HCT116 (cell line): Measurements from ENCODE around the gene DAZAP1. TPM values are rescaled to one million over a fixed set of nuclear protein-coding genes. Genes with fewer than 3 reads are reported as not detected.

Experiments
- ATAC-seq: fragments of 200-7000 bp; cut with Tn5 transposase; 2 replicates; pipeline ENCODE4 v1.9.1; 2020; ENCODE audit warnings: mild to moderate bottlenecking, moderate library complexity
- BruUV-seq: library from RNA; stranded (reverse); fragments of 400-500 nt; replicated peaks from 2 replicates; lab custom pipeline; 2021; lab: Mats Ljungman, UMichigan
- CTCF ChIA-PET: fragments of 300-600 bp; sonication (Branson Sonifier 250); formaldehyde crosslinking; loops from one replicate; lab custom pipeline; 2021; ENCODE audit warnings: antibody characterized with exemption; lab: Charles Lee
- POLR2A ChIA-PET: fragments of 300-600, 350-600 bp; sonication (Branson Sonifier 250); formaldehyde crosslinking; loops from one replicate; lab custom pipeline; 2021; ENCODE audit warnings: antibody characterized with exemption; lab: Charles Lee
- RAD21 ChIA-PET, 2 experiments: fragments of 300-600 bp; sonication (Branson Sonifier 250); formaldehyde crosslinking; loops; one replicate each; lab custom pipeline; 2023; ENCODE audit warnings: low total read pairs in 2 of 2; ENCODE audit not compliant: uncharacterized antibody in 2 of 2, unreplicated experiment in 2 of 2, low non-redundant PET in 1 of 2; lab: Charles Lee
- DNase-seq: peaks from one replicate; pipeline ENCODE4 v3.0.0-alpha.2; 2010; ENCODE audit warnings: low read depth, low spot score
- H2AFZ ChIP-seq: fragments of 200-600 bp; shearing (Covaris generic), sonication (generic); 2 replicates; pipeline ENCODE4 v1.6.1; 2017; ENCODE audit warnings: low read depth, mixed run types, mixed read lengths, antibody characterized with exemption, low read length; ENCODE audit not compliant: poor library complexity, severe bottlenecking
- H3K27ac ChIP-seq: 2 replicates; pipeline ENCODE4 v1.5.1; 2012; ENCODE audit warnings: low read depth, low read length
- H3K27me3 ChIP-seq: fragments of 200-600 bp; sonication (generic); 2 replicates; pipeline ENCODE4 v1.6.1; 2016; ENCODE audit warnings: mixed run types, low read length, mixed read lengths; ENCODE audit not compliant: insufficient read depth
- H3K36me3 ChIP-seq, 2 experiments: fragments of 200-500 bp in 1 of 2; fragments of 200-600 bp in 1 of 2; sonication (Bioruptor generic) in 1 of 2; sonication (generic) in 1 of 2; 2 replicates each; pipeline versions ENCODE4 v1.5.1 to v1.6.1; 2014 to 2016; ENCODE audit warnings: low read length in 2 of 2, inconsistent platforms in 1 of 2, mixed read lengths in 1 of 2, mixed run types in 1 of 2; ENCODE audit not compliant: insufficient read depth in 2 of 2, control insufficient read depth in 1 of 2
- H3K4me1 ChIP-seq, 2 experiments: fragments of 200-600 bp in 1 of 2; sonication (generic) in 1 of 2; 2 replicates each; pipeline versions ENCODE4 v1.5.1 to v1.6.1; 2012 to 2017; ENCODE audit warnings: low read length in 2 of 2, inconsistent platforms in 1 of 2, mild to moderate bottlenecking in 1 of 2, mixed read lengths in 1 of 2, mixed run types in 1 of 2, moderate library complexity in 1 of 2; ENCODE audit not compliant: insufficient read depth in 2 of 2, control insufficient read depth in 1 of 2
- H3K4me2 ChIP-seq: fragments of 200-600 bp; sonication (generic); 2 replicates; pipeline ENCODE4 v1.6.1; 2017; ENCODE audit warnings: mixed run types, low read length, mixed read lengths
- H3K4me3 ChIP-seq, 2 experiments: fragments of 200-600 bp in 1 of 2; sonication (generic) in 1 of 2; replicated peaks in 1 of 2; 2 replicates each; pipeline ENCODE4 v1.5.1; 2011 to 2016; ENCODE audit warnings: low read length in 2 of 2, control low read depth in 1 of 2, low read depth in 1 of 2, mild to moderate bottlenecking in 1 of 2, mixed read lengths in 1 of 2, mixed run types in 1 of 2
- H3K79me2 ChIP-seq: fragments of 200-600 bp; sonication (generic); 2 replicates; pipeline ENCODE4 v1.6.1; 2017; ENCODE audit warnings: mild to moderate bottlenecking, mixed run types, low read length, moderate library complexity, mixed read lengths; ENCODE audit not compliant: insufficient read depth
- H3K9ac ChIP-seq: fragments of 200-600 bp; sonication (generic); 2 replicates; pipeline ENCODE4 v1.6.1; 2016; ENCODE audit warnings: low read length, mixed read lengths
- H3K9me2 ChIP-seq: fragments of 200-600 bp; sonication (generic), shearing (Covaris generic); 2 replicates; pipeline ENCODE4 v1.6.1; 2017; ENCODE audit warnings: mixed run types, mild to moderate bottlenecking, moderate library complexity; ENCODE audit not compliant: insufficient read depth
- H3K9me3 ChIP-seq, 2 experiments: fragments of 200-500 bp in 1 of 2; fragments of 200-600 bp in 1 of 2; sonication (Bioruptor generic) in 1 of 2; sonication (generic) in 1 of 2; 2 replicates each; pipeline ENCODE4 v1.6.1; 2014 to 2017; ENCODE audit warnings: low read length in 2 of 2, mixed read lengths in 2 of 2, inconsistent platforms in 1 of 2, low read depth in 1 of 2, mild to moderate bottlenecking in 1 of 2, mixed run types in 1 of 2, moderate library complexity in 1 of 2; ENCODE audit not compliant: control insufficient read depth in 1 of 2, insufficient read depth in 1 of 2
- H4K20me1 ChIP-seq: fragments of 200-600 bp; sonication (generic), shearing (Covaris generic); 2 replicates; pipeline ENCODE4 v1.6.1; 2017; ENCODE audit warnings: mixed run types, mild to moderate bottlenecking, moderate library complexity; ENCODE audit not compliant: insufficient read depth
- CBX3 ChIP-seq: IDR thresholded peaks from 2 replicates; pipeline ENCODE4 v1.6.1; 2012; ENCODE audit warnings: low read depth
- CTCF ChIP-seq, 3 experiments: fragments of 200-600 bp in 1 of 3; sonication (generic) in 1 of 3; IDR thresholded peaks in 2 of 3; conservative IDR thresholded peaks in 1 of 3; 2 replicates each; pipeline ENCODE4 v1.5.1; 2012 to 2017; ENCODE audit warnings: low read depth in 2 of 3, low read length in 2 of 3, antibody characterized with exemption in 1 of 3, borderline replicate concordance in 1 of 3, control low read depth in 1 of 3, mild to moderate bottlenecking in 1 of 3, mixed read lengths in 1 of 3, mixed run types in 1 of 3, moderate library complexity in 1 of 3; ENCODE audit not compliant: insufficient read depth in 1 of 3
- EZH2 ChIP-seq: fragments of 200-600 bp; sonication (generic); IDR thresholded peaks from 2 replicates; pipeline ENCODE4 v1.6.1; 2017; ENCODE audit warnings: antibody characterized with exemption, mixed run types
- EZH2phosphoT487 ChIP-seq: fragments of 200-600 bp; IDR thresholded peaks from 2 replicates; pipeline ENCODE4 v1.6.1; 2018; ENCODE audit warnings: antibody characterized with exemption, borderline replicate concordance
- JUND ChIP-seq: IDR thresholded peaks from 2 replicates; pipeline ENCODE4 v1.6.1; 2012
- MAX ChIP-seq: IDR thresholded peaks from 2 replicates; pipeline ENCODE4 v1.6.1; 2012
- POLR2AphosphoS5 ChIP-seq: IDR thresholded peaks from 2 replicates; pipeline ENCODE4 v1.6.1; 2011; ENCODE audit warnings: mild to moderate bottlenecking, low read depth, low read length, moderate library complexity
- RAD21 ChIP-seq: IDR thresholded peaks from 2 replicates; pipeline ENCODE4 v1.6.1; 2012; ENCODE audit warnings: low read depth, mild to moderate bottlenecking
- SIN3A ChIP-seq: IDR thresholded peaks from 2 replicates; pipeline ENCODE4 v1.6.1; 2012; ENCODE audit warnings: low read depth
- SP1 ChIP-seq: IDR thresholded peaks from 2 replicates; pipeline ENCODE4 v1.6.1; 2012; ENCODE audit warnings: low read depth
- SRF ChIP-seq: IDR thresholded peaks from 2 replicates; pipeline ENCODE4 v1.6.1; 2012; ENCODE audit warnings: low read depth
- TCF7L2 ChIP-seq: IDR thresholded peaks from 2 replicates; pipeline ENCODE4 v1.7.0; 2011; ENCODE audit warnings: borderline replicate concordance, inconsistent platforms; ENCODE audit not compliant: insufficient read depth, insufficient read length; ENCODE audit errors: extremely low read depth
- ZNF274 ChIP-seq: fragments of 200-500 bp; sonication (Bioruptor generic); IDR thresholded peaks from 2 replicates; pipeline ENCODE4 v1.6.1; 2014; ENCODE audit warnings: mild to moderate bottlenecking, low read depth, low read length, inconsistent platforms
- intact Hi-C: fragments of 100-400 bp; cut with micrococcal nuclease; formaldehyde crosslinking; loops from 2 replicates; pipeline ENCODE4 v1.10.0; 2022
- total RNA-seq: library from RNA; stranded (reverse); gene quantifications from one replicate; pipeline ENCODE4 v1.2.1, GENCODE V29; 2021; ENCODE audit not compliant: unreplicated experiment
- TF ChIP-seq, protein P1 (sequence below): IDR thresholded peaks from 2 replicates; pipeline ENCODE4 v1.6.1; 2012; ENCODE audit warnings: low read depth

DAZAP1 gene
- total RNA-seq, 1 experiment from 2014 or later: 191 TPM

- no peak overlapping the region for H3K4me3 ChIP-seq
- no TSS peak for BruUV-seq
- H3K79me2 ChIP-seq: peaks cover 96% of the 10 kb centered on the region
- DNase-seq (no peak), ATAC-seq (no peak)
- H3K9ac ChIP-seq: peak overlapping the region; percentile 52; the same call in 1 of the 2 replicates
- ChIA-PET CTCF (no interaction called here), POLR2A (no interaction called here), RAD21 (no interaction called here)
- H3K36me3 ChIP-seq: peaks cover 27 to 76% of the 10 kb centered on the region in 2 experiments
- H2AFZ ChIP-seq: no peak overlapping the region
- peak overlapping the region; percentile 62 for H3K27ac ChIP-seq
- H3K9me3 ChIP-seq: no peaks in the 10 kb centered on the region
- intact Hi-C loops: no loop called here
- TF ChIP-seq JUND (no peak), TCF7L2 (no peak), EZH2phosphoT487 (no peak), ZNF274 (no peak), SIN3A (no peak), CBX3 (no peak), SRF (no peak), EZH2 (no peak), POLR2AphosphoS5 (no peak)
- no peaks in the 10 kb centered on the region for H3K27me3 ChIP-seq
- no peaks in the 10 kb centered on the region for H3K9me2 ChIP-seq
- H3K4me2 ChIP-seq: peak overlapping the region; percentile 48
- H3K4me1 ChIP-seq: peaks cover 19 to 44% of the 10 kb centered on the region in 2 experiments; a peak in 3 of 4 replicates
- H4K20me1 ChIP-seq: peaks cover 32% of the 10 kb centered on the region; the same call in 1 of the 2 replicates
These were observed 8.8 kb downstream of the DAZAP1 start for GRCh38 chr19:1416014-1416841.

DNA sequence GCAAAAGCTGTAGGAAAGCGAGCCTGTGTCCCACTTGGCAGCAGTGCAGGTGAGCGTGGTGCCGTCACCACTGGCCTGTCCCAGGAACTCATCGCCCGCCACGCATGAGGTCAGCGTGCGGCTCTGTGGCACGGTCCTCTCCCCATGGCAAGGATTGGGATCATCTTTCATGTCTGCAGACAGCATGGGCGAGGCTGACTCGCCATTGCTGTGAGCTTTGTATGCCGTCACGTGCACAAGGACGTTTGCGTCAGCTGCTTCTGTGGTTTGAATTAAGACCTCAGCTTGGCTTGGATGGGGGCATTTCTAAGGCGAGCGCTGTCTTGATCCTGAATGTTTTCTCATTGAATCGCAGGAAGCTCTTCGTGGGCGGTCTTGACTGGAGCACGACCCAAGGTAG lies 9.8 kb downstream of the DAZAP1 start:
- POLR2A ChIA-PET: no interaction called here
- H3K27me3 ChIP-seq: no peaks in the 10 kb centered on the region
- H3K4me1 ChIP-seq: peaks cover 19 to 39% of the 10 kb centered on the region in 2 experiments; a peak in 3 of 4 replicates
- H3K36me3 ChIP-seq: peaks cover 28 to 73% of the 10 kb centered on the region in 2 experiments
- H3K4me2 ChIP-seq: no peak overlapping the region
- no peak overlapping the region for H3K4me3 ChIP-seq
- H3K9ac ChIP-seq: no peak overlapping the region
- H4K20me1 ChIP-seq: peaks cover 23% of the 10 kb centered on the region; the same call in 1 of the 2 replicates
- CTCF ChIA-PET: no interaction called here
- no peak overlapping the region for H2AFZ ChIP-seq
- intact Hi-C loops: no loop called here
- RAD21 ChIA-PET: no interaction called here
- ATAC-seq: no peak
- H3K9me2 ChIP-seq: no peaks in the 10 kb centered on the region
- no TSS peak for BruUV-seq
- H3K79me2 ChIP-seq: peaks cover 96% of the 10 kb centered on the region
- H3K27ac ChIP-seq: no peak overlapping the region
- H3K9me3 ChIP-seq: no peaks in the 10 kb centered on the region
- DNase-seq: no peak
- TF ChIP-seq RAD21 (no peak), EZH2phosphoT487 (no peak), CTCF (IDR thresholded peaks at IDR 0.05 in 2 of 3, conservative IDR thresholded peaks at IDR 0.05 in 1 of 3; ENCODE audit: borderline replicate concordance in 1 of 3, insufficient read depth in 1 of 3, low read depth in 2 of 3, low read length in 2 of 3) (no peak), MAX (no peak), SP1 (no peak), POLR2AphosphoS5 (no peak)
- TF ChIP-seq, protein P1, sequence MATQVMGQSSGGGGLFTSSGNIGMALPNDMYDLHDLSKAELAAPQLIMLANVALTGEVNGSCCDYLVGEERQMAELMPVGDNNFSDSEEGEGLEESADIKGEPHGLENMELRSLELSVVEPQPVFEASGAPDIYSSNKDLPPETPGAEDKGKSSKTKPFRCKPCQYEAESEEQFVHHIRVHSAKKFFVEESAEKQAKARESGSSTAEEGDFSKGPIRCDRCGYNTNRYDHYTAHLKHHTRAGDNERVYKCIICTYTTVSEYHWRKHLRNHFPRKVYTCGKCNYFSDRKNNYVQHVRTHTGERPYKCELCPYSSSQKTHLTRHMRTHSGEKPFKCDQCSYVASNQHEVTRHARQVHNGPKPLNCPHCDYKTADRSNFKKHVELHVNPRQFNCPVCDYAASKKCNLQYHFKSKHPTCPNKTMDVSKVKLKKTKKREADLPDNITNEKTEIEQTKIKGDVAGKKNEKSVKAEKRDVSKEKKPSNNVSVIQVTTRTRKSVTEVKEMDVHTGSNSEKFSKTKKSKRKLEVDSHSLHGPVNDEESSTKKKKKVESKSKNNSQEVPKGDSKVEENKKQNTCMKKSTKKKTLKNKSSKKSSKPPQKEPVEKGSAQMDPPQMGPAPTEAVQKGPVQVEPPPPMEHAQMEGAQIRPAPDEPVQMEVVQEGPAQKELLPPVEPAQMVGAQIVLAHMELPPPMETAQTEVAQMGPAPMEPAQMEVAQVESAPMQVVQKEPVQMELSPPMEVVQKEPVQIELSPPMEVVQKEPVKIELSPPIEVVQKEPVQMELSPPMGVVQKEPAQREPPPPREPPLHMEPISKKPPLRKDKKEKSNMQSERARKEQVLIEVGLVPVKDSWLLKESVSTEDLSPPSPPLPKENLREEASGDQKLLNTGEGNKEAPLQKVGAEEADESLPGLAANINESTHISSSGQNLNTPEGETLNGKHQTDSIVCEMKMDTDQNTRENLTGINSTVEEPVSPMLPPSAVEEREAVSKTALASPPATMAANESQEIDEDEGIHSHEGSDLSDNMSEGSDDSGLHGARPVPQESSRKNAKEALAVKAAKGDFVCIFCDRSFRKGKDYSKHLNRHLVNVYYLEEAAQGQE: no peak
